Activated CD4-positive, CD25-positive, alpha-beta regulatory T cell treated with anti-CD3 and anti-CD28 coated beads, Interleukin-2, amount 50 U/mL, for 24 hours (primary cell): ENCODE results near the gene SCAP.
"Not testable (repeated sequence)": the region's sequence is repeated elsewhere in the genome, so short reads cannot be mapped to it uniquely, and the experiment has no call there.

Experiments
- ATAC-seq, 2 donors: fragments of 150-1000 bp; cut with Tn5 transposase; one replicate each; pipeline ENCODE4 v1.10.0; 2021; ENCODE audit warnings: mild to moderate bottlenecking in 1 of 2, moderate library complexity in 1 of 2

The SCAP gene

GRCh38 chr3:47475570-47476329, at the start of gene SCAP:
Gene SCAP (minus strand): TSS chr3:47475941. CDS start chr3:47442993, 32,948 bp downstream.
- ATAC-seq = peak; percentile 93 to 94

GRCh38 chr3:47523310-47524073, 47.8 kb upstream of the SCAP start:
- ATAC-seq = no peak

- ATAC-seq = peak; percentile 82 to 88
Measured at GRCh38 chr3:47522082-47522987, 46.6 kb upstream of the SCAP start.

GRCh38 chr3:47520756-47521155, 45.0 kb upstream of the SCAP start:
- no peak for ATAC-seq

GRCh38 chr3:47517937-47518336, 42.2 kb upstream of the SCAP start:
- ATAC-seq = no peak

- no peak for ATAC-seq
Measured at GRCh38 chr3:47515864-47516319, 40.2 kb upstream of the SCAP start.

GRCh38 chr3:47515100-47515499, 39.4 kb upstream of the SCAP start:
- ATAC-seq = no peak

- peak; percentile 97 to 98 for ATAC-seq
Measured at GRCh38 chr3:47513125-47513929, 37.6 kb upstream of the SCAP start, which contains the start of gene ELP6. Gene ELP6 (minus strand): TSS chr3:47513712. CDS start chr3:47513590, 122 bp downstream.

GRCh38 chr3:47512416-47513124, 36.8 kb upstream of the SCAP start:
- no peak for ATAC-seq

- not testable (repeated sequence) for ATAC-seq
Measured at GRCh38 chr3:47505267-47505666, 29.5 kb upstream of the SCAP start.

GRCh38 chr3:47504113-47504512, 28.4 kb upstream of the SCAP start:
- no peak for ATAC-seq

GRCh38 chr3:47503033-47503432, 27.3 kb upstream of the SCAP start:
- no peak for ATAC-seq

GRCh38 chr3:47496892-47497291, 21.2 kb upstream of the SCAP start:
- no peak for ATAC-seq

GRCh38 chr3:47495886-47496285, 20.1 kb upstream of the SCAP start:
- no peak for ATAC-seq

- ATAC-seq = no peak
Measured at GRCh38 chr3:47495111-47495510, 19.4 kb upstream of the SCAP start.

- ATAC-seq = no peak
Measured at GRCh38 chr3:47491777-47492176, 16.0 kb upstream of the SCAP start.

GRCh38 chr3:47491186-47491585, 15.4 kb upstream of the SCAP start:
- no peak for ATAC-seq

- ATAC-seq = no peak
Measured at GRCh38 chr3:47487265-47487664, 11.5 kb upstream of the SCAP start.

- ATAC-seq = no peak
Measured at GRCh38 chr3:47485812-47486211, 10.1 kb upstream of the SCAP start.

GRCh38 chr3:47482366-47482765, 6.6 kb upstream of the SCAP start:
- ATAC-seq = no peak

- not testable (repeated sequence) for ATAC-seq
Measured at GRCh38 chr3:47481763-47482162, 6.0 kb upstream of the SCAP start.
